BLaER1 (cell line): Measurements from ENCODE around the gene FCN2.

Source experiments
- H3K27ac ChIP-seq: shearing (Covaris generic); formaldehyde crosslinking; 2 replicates; pipeline ENCODE4 v1.8.1; 2022
- H3K27me3 ChIP-seq: shearing (Covaris generic); formaldehyde crosslinking; 2 replicates; pipeline ENCODE4 v1.8.1; 2022
- H3K36me3 ChIP-seq: shearing (Covaris generic); formaldehyde crosslinking; 2 replicates; pipeline ENCODE4 v1.8.1; 2022
- H3K4me1 ChIP-seq: shearing (Covaris generic); formaldehyde crosslinking; 2 replicates; pipeline ENCODE4 v1.8.1; 2022
- H3K4me2 ChIP-seq: shearing (Covaris generic); formaldehyde crosslinking; 2 replicates; pipeline ENCODE4 v1.8.1; 2022
- H3K4me3 ChIP-seq: shearing (Covaris generic); formaldehyde crosslinking; 2 replicates; pipeline ENCODE4 v1.8.1; 2022
- H3K9ac ChIP-seq: shearing (Covaris generic); formaldehyde crosslinking; 2 replicates; pipeline ENCODE4 v1.8.1; 2022
- H3K9me3 ChIP-seq: shearing (Covaris generic); formaldehyde crosslinking; 2 replicates; pipeline ENCODE4 v1.8.1; 2022
- H4K20me1 ChIP-seq: shearing (Covaris generic); formaldehyde crosslinking; 2 replicates; pipeline ENCODE4 v1.8.1; 2022
- Cebpa-rat ChIP-seq: shearing (Covaris generic); IDR thresholded peaks from 2 replicates; pipeline ENCODE4 v1.8.1; 2022

FCN2 gene

GRCh38 chr9:134892820-134893420, 12.3 kb downstream of the FCN2 start:
- Histone ChIP-seq H3K4me2 (no peak overlapping the region), H3K9ac (no peak overlapping the region), H3K27ac (no peak overlapping the region), H4K20me1 (peaks cover 7% of the 10 kb centered on the region; the same call in 1 of the 2 replicates), H3K27me3 (no peaks in the 10 kb centered on the region), H3K9me3 (peaks cover 17% of the 10 kb centered on the region), H3K4me3 (no peak overlapping the region), H3K36me3 (no peaks in the 10 kb centered on the region), H3K4me1 (peaks cover 57% of the 10 kb centered on the region)
- no peak for TF ChIP-seq Cebpa-rat

- no peaks in the 10 kb centered on the region for H4K20me1 ChIP-seq
- no peaks in the 10 kb centered on the region for H3K27me3 ChIP-seq
- no peak for TF ChIP-seq Cebpa-rat
- no peak overlapping the region for H3K27ac ChIP-seq
- no peak overlapping the region for H3K4me2 ChIP-seq
- no peak overlapping the region for H3K9ac ChIP-seq
- peaks cover 44% of the 10 kb centered on the region for H3K4me1 ChIP-seq
- H3K4me3 ChIP-seq: no peak overlapping the region
- no peaks in the 10 kb centered on the region for H3K36me3 ChIP-seq
- peaks cover 29% of the 10 kb centered on the region for H3K9me3 ChIP-seq
Measured at GRCh38 chr9:134894136-134894860, 13.7 kb downstream of the FCN2 start.

GRCh38 chr9:134895097-134895496, 14.5 kb downstream of the FCN2 start:
- no peak overlapping the region for H3K9ac ChIP-seq
- no peaks in the 10 kb centered on the region for H3K36me3 ChIP-seq
- peaks cover 37% of the 10 kb centered on the region for H3K9me3 ChIP-seq
- H3K27ac ChIP-seq: no peak overlapping the region
- H3K4me3 ChIP-seq: no peak overlapping the region
- peaks cover 36% of the 10 kb centered on the region for H3K4me1 ChIP-seq
- no peak for TF ChIP-seq Cebpa-rat
- H4K20me1 ChIP-seq: no peaks in the 10 kb centered on the region
- peak overlapping the region; percentile 29 for H3K4me2 ChIP-seq
- no peaks in the 10 kb centered on the region for H3K27me3 ChIP-seq

- TF ChIP-seq Cebpa-rat: no peak
- no peaks in the 10 kb centered on the region for H3K27me3 ChIP-seq
- H4K20me1 ChIP-seq: no peaks in the 10 kb centered on the region
- H3K36me3 ChIP-seq: no peaks in the 10 kb centered on the region
- H3K9me3 ChIP-seq: peaks cover 37% of the 10 kb centered on the region
- H3K27ac ChIP-seq: no peak overlapping the region
- peaks cover 31% of the 10 kb centered on the region for H3K4me1 ChIP-seq
- H3K4me3 ChIP-seq: no peak overlapping the region
- H3K4me2 ChIP-seq: peak overlapping the region; percentile 29
- H3K9ac ChIP-seq: no peak overlapping the region
Measured at GRCh38 chr9:134895567-134895907, 14.9 kb downstream of the FCN2 start.

- Histone ChIP-seq H3K9ac (no peak overlapping the region), H3K4me2 (peak overlapping the region; percentile 29)
Measured at GRCh38 chr9:134895908-134896833, 15.6 kb downstream of the FCN2 start.

GRCh38 chr9:134896834-134897583, 16.4 kb downstream of the FCN2 start:
- Histone ChIP-seq H3K27me3 (no peaks in the 10 kb centered on the region), H3K4me1 (peaks cover 17% of the 10 kb centered on the region), H3K4me3 (no peak overlapping the region), H4K20me1 (no peaks in the 10 kb centered on the region), H3K9me3 (peaks cover 37% of the 10 kb centered on the region), H3K4me2 (no peak overlapping the region), H3K36me3 (no peaks in the 10 kb centered on the region), H3K27ac (no peak overlapping the region), H3K9ac (no peak overlapping the region)
- TF ChIP-seq Cebpa-rat: no peak

More at GRCh38 chr9:134895908-134896833, 15.6 kb downstream of the FCN2 start:
- Histone ChIP-seq H3K9me3 (peaks cover 37% of the 10 kb centered on the region), H3K4me1 (peaks cover 25% of the 10 kb centered on the region), H4K20me1 (no peaks in the 10 kb centered on the region), H3K27me3 (no peaks in the 10 kb centered on the region), H3K36me3 (no peaks in the 10 kb centered on the region), H3K27ac (no peak overlapping the region), H3K4me3 (no peak overlapping the region)
- no peak for TF ChIP-seq Cebpa-rat

- TF ChIP-seq Cebpa-rat: no peak
- Histone ChIP-seq H3K9me3 (peaks cover 37% of the 10 kb centered on the region), H3K4me2 (no peak overlapping the region), H3K4me1 (peaks cover 11% of the 10 kb centered on the region), H3K36me3 (no peaks in the 10 kb centered on the region), H3K4me3 (no peak overlapping the region), H3K9ac (no peak overlapping the region), H4K20me1 (no peaks in the 10 kb centered on the region), H3K27ac (no peak overlapping the region), H3K27me3 (no peaks in the 10 kb centered on the region)
Measured at GRCh38 chr9:134897584-134898170, 17.1 kb downstream of the FCN2 start.

- H3K9ac ChIP-seq: no peak overlapping the region
- H3K4me1 ChIP-seq: peaks cover 11% of the 10 kb centered on the region
- H3K4me2 ChIP-seq: no peak overlapping the region
- H3K9me3 ChIP-seq: peaks cover 37% of the 10 kb centered on the region
- TF ChIP-seq Cebpa-rat: no peak
- H4K20me1 ChIP-seq: no peaks in the 10 kb centered on the region
- no peaks in the 10 kb centered on the region for H3K36me3 ChIP-seq
- H3K27ac ChIP-seq: no peak overlapping the region
- H3K27me3 ChIP-seq: no peaks in the 10 kb centered on the region
- no peak overlapping the region for H3K4me3 ChIP-seq
Measured at GRCh38 chr9:134898319-134898718, 17.7 kb downstream of the FCN2 start.

GRCh38 chr9:134899168-134899567, 18.6 kb downstream of the FCN2 start:
- no peak overlapping the region for H3K4me2 ChIP-seq
- no peaks in the 10 kb centered on the region for H3K27me3 ChIP-seq
- TF ChIP-seq Cebpa-rat: no peak
- no peaks in the 10 kb centered on the region for H3K36me3 ChIP-seq
- no peak overlapping the region for H3K27ac ChIP-seq
- no peak overlapping the region for H3K9ac ChIP-seq
- no peak overlapping the region for H3K4me3 ChIP-seq
- peaks cover 11% of the 10 kb centered on the region for H3K4me1 ChIP-seq
- H4K20me1 ChIP-seq: no peaks in the 10 kb centered on the region
- peaks cover 30% of the 10 kb centered on the region for H3K9me3 ChIP-seq
